Measurements from ENCODE around the gene RIMS3. TPM values are rescaled to one million over a fixed set of nuclear protein-coding genes. Genes with fewer than 3 reads are reported as not detected.

RIMS3 gene
- total RNA-seq, 1 experiment from 2014 or later = 4.2 TPM

DNA sequence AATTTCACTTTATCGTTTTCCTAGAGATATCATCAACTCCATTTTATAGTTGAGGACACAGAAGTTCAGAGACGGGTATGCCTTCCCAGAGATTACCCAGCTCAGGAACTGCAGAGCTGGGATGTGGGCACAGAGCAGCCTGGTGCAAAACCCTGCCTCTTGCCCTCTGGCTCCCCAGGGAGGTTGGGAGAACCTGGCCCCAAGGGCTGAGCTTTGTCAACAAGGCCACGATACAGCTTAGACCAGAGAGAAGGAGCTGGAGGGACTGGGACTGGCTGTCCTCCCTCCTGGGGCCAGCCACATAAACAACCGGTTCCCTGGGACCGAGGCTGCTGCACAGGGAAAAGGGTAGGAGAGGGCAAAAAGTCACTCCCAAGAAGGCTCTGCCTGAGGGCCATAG lies 3.8 kb downstream of the RIMS3 start:
- in situ Hi-C loops (cut with HindIII; ENCODE audit: low pct_unique_long_range_greater_than_20kb, low sequenced_read_pairs) = no loop called here
- no peak for DNase-seq (ENCODE audit: low read depth)

DNA sequence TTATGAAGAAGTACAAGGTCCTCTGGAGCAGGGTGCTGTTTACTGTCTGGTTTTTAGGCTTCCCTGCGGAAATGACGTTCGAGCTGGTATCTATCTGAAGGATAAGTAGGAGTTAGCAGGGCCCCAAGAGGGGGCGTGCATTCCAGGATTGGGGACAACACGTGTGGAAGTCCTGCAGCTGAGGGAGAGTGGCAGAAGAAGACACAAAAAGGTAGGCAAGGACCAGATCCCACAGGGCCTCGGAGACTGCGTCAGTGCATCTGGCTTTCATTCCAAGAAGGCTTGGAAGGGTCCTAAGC lies 5.9 kb downstream of the RIMS3 start:
- in situ Hi-C loops (cut with HindIII; ENCODE audit: low pct_unique_long_range_greater_than_20kb, low sequenced_read_pairs) = no loop called here
- no peak for DNase-seq (ENCODE audit: low read depth)

DNA sequence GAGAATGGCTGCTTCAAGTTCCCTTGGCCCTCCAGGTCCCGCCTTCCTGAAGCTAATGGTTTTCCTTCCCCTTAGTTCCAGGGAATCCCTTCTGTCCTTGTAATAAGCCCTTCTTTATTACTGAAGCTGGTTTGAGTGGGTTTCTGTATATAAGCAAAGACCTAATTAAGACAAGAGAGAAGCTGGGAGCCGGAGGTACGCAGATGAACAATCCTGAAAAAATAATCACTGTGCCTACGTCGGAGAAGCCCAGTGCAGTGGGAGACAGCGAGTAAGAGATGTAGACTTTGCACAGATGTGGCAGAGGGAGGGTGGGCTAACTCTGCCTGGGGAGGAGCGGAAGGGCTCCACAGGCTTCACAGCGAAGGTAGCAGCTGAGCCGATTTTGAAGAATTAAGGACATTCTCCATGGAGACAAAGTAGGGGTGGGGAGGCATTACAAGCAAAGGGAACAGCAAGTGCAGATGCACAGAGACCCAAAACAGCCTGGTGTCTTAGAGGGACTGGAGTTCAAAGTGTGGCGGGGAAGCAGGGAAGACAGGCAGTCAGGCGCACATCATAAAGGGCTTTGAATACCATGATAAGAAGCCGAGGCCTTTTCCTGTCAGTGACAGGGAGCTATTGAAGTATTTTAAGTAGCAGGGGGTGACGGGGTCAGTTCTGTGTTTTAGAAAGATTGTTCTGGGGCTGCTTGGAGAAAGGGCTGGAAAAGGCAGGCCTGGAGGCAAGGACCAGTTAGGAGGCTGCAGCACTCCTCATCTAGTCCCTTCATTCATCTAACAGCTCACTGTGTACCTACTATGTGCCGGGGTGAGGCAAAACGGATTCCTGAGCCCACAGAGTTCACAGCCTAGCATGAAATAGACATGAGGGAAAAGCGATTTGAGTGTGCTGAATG lies 6.5 kb downstream of the RIMS3 start:
- in situ Hi-C loops (cut with HindIII; ENCODE audit: low pct_unique_long_range_greater_than_20kb, low sequenced_read_pairs) = no loop called here
- no peak for DNase-seq (ENCODE audit: low read depth)

DNA sequence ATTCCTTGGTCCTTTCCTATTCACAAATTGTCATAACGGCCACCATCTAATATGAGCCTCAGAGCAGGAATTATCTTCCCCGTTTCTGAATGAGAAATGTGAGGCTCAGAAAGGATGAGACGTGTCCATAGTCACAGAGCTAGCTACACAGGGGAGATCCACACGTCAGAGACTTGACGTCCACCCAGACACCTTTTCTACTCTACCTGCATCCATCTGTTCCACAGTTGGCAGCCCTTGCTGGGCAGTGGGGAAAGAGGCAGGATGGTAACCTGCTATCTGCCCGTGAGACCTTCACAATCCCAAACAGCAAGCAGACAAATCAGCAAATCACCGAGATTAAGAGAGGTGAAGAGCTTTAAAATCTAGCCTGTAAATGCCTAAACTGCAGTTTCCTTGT lies 8.4 kb downstream of the RIMS3 start:
- no peak for DNase-seq (ENCODE audit: low read depth)
- in situ Hi-C loops (cut with HindIII; ENCODE audit: low pct_unique_long_range_greater_than_20kb, low sequenced_read_pairs) = no loop called here

DNA sequence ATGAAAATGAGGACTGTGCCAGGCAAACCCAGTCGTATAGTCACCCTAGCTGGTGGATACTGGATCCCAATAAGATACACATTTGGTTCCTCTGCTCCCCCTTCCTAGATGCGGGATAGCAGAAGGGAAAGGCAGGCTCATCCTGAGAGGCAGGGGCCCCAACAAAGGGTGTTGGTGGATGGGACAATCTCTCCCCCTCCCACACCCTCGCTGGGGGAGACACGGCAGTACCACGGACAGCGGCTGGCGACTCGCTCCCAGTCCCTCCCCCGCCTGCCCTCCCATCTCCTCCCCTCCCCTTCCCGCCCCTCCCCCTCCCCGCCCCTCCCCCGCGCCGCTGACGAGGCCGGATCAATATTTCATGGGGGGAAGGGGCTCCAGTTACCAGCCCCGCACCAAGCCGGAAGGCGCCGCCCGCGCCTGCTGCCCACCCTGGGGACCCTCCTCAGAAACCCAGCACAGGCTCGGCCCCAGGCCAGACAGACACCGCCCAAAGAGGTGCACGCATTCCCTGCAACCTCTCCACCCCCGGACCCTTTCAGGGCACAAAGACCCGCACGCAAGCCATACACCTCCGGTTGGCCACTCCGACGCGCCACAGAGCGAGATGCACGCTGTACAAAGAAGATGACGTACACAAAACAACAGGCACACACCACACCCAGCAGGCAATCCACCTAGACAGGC lies 11.5 kb downstream of the RIMS3 start:
- DNase-seq (ENCODE audit: low read depth) = no peak
- in situ Hi-C loops (cut with HindIII; ENCODE audit: low pct_unique_long_range_greater_than_20kb, low sequenced_read_pairs) = no loop called here

- in situ Hi-C loops (cut with HindIII; ENCODE audit: low pct_unique_long_range_greater_than_20kb, low sequenced_read_pairs) = no loop called here
These were observed 12.5 kb downstream of the RIMS3 start for GRCh38 chr1:40652979-40653378.

DNA sequence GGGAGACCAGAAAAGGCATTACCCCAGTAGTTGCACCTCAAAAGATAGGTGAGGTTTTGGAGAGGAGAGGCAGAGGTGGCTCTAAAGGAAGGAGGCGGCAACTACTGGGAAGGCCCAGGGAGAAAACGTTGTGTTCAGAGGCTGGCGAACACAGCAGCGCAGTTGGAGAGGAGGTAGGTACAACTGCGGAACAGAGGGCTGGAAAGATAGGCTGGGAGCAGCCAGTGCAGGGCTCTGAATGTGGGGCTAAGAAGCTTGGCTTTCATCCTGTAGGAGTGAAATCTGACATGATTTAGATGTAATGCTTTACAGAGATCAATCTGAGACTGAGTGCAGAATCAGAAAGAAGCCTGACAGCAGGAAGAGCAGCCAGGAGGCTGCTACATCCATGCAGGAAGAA lies 13.0 kb downstream of the RIMS3 start:
- no peak for DNase-seq (ENCODE audit: low read depth)
- in situ Hi-C loops (cut with HindIII; ENCODE audit: low pct_unique_long_range_greater_than_20kb, low sequenced_read_pairs) = no loop called here

More at GRCh38 chr1:40652979-40653378, 12.5 kb downstream of the RIMS3 start:
- no peak for DNase-seq (ENCODE audit: low read depth)

DNA sequence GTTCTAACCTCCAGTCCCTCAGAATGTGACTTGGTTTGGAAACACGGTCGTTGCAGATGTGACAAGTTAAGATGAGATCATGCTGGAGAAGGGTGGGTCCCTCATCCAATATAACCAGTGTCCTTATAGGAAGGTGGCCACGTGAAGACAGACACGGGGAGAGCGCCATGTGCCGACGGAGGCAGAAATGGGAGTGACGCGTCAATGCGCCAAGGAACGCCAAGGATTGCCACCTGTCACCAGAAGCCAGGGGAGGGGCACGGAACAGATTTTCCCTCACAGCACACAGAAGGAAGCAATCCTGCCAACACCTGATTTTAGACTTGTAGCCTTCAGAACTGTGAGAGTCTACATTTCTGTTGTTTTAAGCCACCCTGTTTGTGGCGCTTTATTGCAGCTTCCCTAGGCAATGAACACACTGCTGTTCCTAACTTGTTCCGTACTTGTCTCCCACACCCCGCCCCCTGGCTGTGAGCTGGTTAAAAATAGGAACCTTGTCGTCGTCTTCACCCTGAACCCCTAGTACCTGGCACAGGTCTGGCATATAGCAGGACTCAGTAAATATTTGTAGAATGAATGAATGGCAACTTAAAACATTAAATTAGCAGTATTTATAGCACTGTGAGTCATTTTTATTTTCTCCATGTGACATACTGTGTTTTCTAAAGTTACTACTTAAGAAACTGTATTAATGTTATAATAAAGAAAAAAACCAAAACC lies 14.2 kb downstream of the RIMS3 start:
- in situ Hi-C loops (cut with HindIII; ENCODE audit: low pct_unique_long_range_greater_than_20kb, low sequenced_read_pairs) = no loop called here
- DNase-seq (ENCODE audit: low read depth) = no peak

GRCh38 chr1:40650075-40650474 lies 15.4 kb downstream of the RIMS3 start:
- no peak for DNase-seq (ENCODE audit: low read depth)
- in situ Hi-C loops (cut with HindIII; ENCODE audit: low pct_unique_long_range_greater_than_20kb, low sequenced_read_pairs) = no loop called here

DNA sequence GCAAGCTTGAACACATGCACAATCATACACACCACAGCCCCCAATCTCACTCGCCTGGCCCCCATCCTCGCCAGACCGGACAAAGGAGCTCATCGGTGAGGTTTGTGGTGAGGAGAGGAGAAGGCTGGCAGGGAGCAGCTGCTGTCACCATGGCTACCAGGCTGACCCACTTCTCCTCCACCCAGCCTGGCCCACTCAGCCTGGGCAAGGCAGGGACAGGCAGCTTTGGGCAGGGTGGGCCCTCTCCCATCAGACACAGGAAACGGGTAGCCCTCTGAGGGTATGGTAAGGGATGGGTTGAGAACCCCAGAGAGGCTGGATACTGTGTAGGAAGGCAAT lies 15.9 kb downstream of the RIMS3 start:
- in situ Hi-C loops (cut with HindIII; ENCODE audit: low pct_unique_long_range_greater_than_20kb, low sequenced_read_pairs) = no loop called here
- DNase-seq (ENCODE audit: low read depth) = no peak

DNA sequence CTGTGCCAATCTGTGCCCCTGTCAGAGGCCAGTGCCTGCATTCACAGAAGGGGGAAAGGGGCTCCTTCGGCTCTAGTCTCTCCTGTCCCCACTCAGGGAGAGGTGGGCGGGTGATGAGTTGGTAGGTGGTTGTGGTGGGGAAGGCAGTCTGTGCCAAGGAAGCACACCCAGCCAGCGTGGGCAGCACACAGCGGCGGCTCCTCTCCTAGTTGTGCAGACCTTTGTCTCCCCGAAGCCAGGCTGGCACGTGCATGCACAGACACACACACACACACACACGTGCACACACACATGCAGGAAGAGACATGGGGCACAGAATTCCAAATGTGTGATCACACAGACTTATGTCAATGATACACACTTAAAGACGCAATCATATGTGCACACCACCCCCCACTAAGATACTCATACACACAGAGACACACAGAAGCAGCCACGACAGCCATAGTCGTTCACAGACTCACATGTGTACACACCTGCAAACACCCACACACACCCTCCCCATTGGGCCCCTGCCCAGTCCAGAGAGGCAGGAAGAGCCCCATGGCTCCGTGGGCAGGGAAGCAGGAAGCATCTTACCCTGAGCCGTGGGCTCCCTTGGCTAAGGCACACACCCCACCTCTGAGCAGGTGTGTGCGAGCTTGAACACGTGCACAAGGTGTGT lies 16.4 kb downstream of the RIMS3 start:
- no peak for DNase-seq (ENCODE audit: low read depth)
- in situ Hi-C loops (cut with HindIII; ENCODE audit: low pct_unique_long_range_greater_than_20kb, low sequenced_read_pairs) = no loop called here

DNA sequence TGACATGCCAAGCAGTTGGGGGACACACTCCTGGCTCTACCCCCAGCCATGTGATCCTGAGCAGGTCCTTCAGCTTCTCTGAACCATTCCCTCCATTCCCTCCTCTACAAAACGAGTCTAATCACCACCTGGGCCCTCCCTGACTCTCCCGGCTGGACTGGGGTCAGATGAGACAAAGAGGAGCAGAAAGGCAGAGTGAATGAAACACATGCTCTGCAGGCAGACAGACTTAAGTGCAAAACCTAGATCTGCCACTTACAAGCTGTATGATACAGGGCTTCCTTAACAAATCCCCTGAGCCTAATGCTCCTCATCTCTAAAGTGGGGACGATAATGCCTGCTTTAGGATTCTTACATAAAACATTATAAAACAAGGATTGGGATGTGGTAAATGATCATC lies 17.3 kb downstream of the RIMS3 start:
- in situ Hi-C loops (cut with HindIII; ENCODE audit: low pct_unique_long_range_greater_than_20kb, low sequenced_read_pairs) = no loop called here

GRCh38 chr1:40646315-40646714 lies 19.2 kb downstream of the RIMS3 start:
- in situ Hi-C loops (cut with HindIII; ENCODE audit: low pct_unique_long_range_greater_than_20kb, low sequenced_read_pairs) = no loop called here

More for the DNA sequence above, 17.3 kb downstream of the RIMS3 start:
- DNase-seq (ENCODE audit: low read depth) = no peak

GRCh38 chr1:40645118-40645680 lies 20.3 kb downstream of the RIMS3 start:
- in situ Hi-C loops (cut with HindIII; ENCODE audit: low pct_unique_long_range_greater_than_20kb, low sequenced_read_pairs) = no loop called here
- no peak for DNase-seq (ENCODE audit: low read depth)

More at GRCh38 chr1:40646315-40646714, 19.2 kb downstream of the RIMS3 start:
- no peak for DNase-seq (ENCODE audit: low read depth)

DNA sequence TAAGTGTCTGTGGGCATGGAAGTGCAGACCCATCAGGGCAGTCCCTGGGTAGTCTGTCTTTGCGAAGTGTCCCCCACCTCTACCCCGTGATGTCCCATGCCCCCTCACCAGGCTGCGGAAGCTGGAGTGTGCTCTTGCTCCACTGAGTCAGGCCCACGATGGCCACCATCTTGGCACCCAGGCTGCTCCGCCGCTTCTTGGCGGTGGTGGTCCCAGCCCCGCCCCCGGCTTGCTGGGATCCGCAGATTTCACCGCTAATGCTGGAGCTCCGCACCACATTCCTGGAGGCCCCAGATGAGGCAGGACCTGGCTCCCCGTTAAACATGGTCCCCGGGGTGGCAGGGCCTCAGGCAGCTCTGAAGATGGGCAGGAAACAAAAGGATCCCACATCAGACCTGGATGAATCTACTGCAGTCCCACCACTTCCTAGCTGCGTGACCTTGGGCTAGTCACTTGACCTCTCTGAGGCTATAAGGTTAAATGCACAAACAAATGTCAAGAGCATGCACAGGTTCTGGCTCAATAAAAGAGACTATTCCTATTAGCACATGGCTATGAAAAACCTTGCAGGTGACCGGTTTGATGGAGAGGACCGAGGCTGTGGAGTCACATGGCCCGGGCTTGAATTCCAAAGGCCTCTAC lies 23.8 kb downstream of the RIMS3 start:
- in situ Hi-C loops (cut with HindIII; ENCODE audit: low pct_unique_long_range_greater_than_20kb, low sequenced_read_pairs) = no loop called here
- no peak for DNase-seq (ENCODE audit: low read depth)

GRCh38 chr1:40640314-40641076 lies 25.0 kb downstream of the RIMS3 start:
- in situ Hi-C loops (cut with HindIII; ENCODE audit: low pct_unique_long_range_greater_than_20kb, low sequenced_read_pairs) = no loop called here

More at GRCh38 chr1:40640314-40641076, 25.0 kb downstream of the RIMS3 start:
- no peak for DNase-seq (ENCODE audit: low read depth)

Data from Caki2 (cell line).